K562 (cell line): ENCODE measurements around the gene SLC26A1. TPM values are rescaled to one million over a fixed set of nuclear protein-coding genes. Genes with fewer than 3 reads are reported as not detected.

ENCODE experiments used
- ATAC-seq: fragments of 200-7000 bp; cut with Tn5 transposase; 3 replicates; pipeline ENCODE4 v1.9.1; 2020; ENCODE audit warnings: moderate library complexity
- BruUV-seq: library from RNA; stranded (reverse); fragments of 400-500 nt; replicated peaks from 2 replicates; lab custom pipeline; 2021; lab: Mats Ljungman, UMichigan
- CTCF ChIA-PET: fragments of 300-600 bp; formaldehyde crosslinking; extraction: SDS; loops from one replicate; lab custom pipeline; 2021; ENCODE audit warnings: low intra/inter-chr PET ratio; lab: Yijun Ruan, JAX
- POLR2A ChIA-PET: fragments of 300-600, 350-650 bp; sonication (Branson Sonifier 250); formaldehyde crosslinking; extraction: SDS; loops from one replicate; lab custom pipeline; 2021; ENCODE audit warnings: antibody characterized with exemption, inconsistent platforms; lab: Yijun Ruan, JAX
- DNase-seq, 4 experiments: peaks; one replicate each; pipeline versions ENCODE4 v3.0.0 to v3.0.0-alpha.2; 2011 to 2018; ENCODE audit warnings: low spot score in 3 of 4, mixed read lengths in 3 of 4; ENCODE audit errors: extremely low read depth in 1 of 4
- FAIRE-seq: peaks from 2 replicates; lab custom pipeline; 2011; peaks lifted over from hg19 to GRCh38; lab: Jason Lieb, UNC
- H2AFZ ChIP-seq: 2 replicates; pipeline ENCODE4 v1.6.0; 2011; ENCODE audit warnings: low read depth, low read length, control low read depth, inconsistent platforms
- H3K27ac ChIP-seq: fragments of 200-600 bp; 3 replicates; pipeline ENCODE4 v1.8.0; 2011; ENCODE audit warnings: low read depth, mild to moderate bottlenecking, control low read depth, inconsistent platforms, low read length, moderate library complexity, mixed read lengths; ENCODE audit errors: extremely low read depth
- H3K27me3 ChIP-seq, 2 experiments: fragments of 300-600 bp in 1 of 2; 2 replicates in 1 of 2; 3 replicates in 1 of 2; pipeline versions ENCODE4 v1.6.0 to v1.8.0; 2011; ENCODE audit warnings: inconsistent platforms in 2 of 2, low read length in 2 of 2, mild to moderate bottlenecking in 1 of 2, mixed read lengths in 1 of 2, moderate library complexity in 1 of 2; ENCODE audit not compliant: control insufficient read depth in 2 of 2, insufficient read depth in 2 of 2
- H3K36me3 ChIP-seq: fragments of 300-600 bp; 3 replicates; pipeline ENCODE4 v1.8.0; 2011; ENCODE audit warnings: mild to moderate bottlenecking, low read length, inconsistent platforms; ENCODE audit not compliant: control insufficient read depth, insufficient read depth
- H3K4me1 ChIP-seq, 2 experiments: fragments of 200-600 bp in 1 of 2; replicated peaks in 1 of 2; 2 replicates in 1 of 2; 3 replicates in 1 of 2; pipeline versions ENCODE4 v1.5.1 to v1.8.0; 2011; ENCODE audit warnings: inconsistent platforms in 2 of 2, low read length in 2 of 2, mild to moderate bottlenecking in 1 of 2, mixed read lengths in 1 of 2, moderate library complexity in 1 of 2; ENCODE audit not compliant: control insufficient read depth in 2 of 2, insufficient read depth in 2 of 2
- H3K4me2 ChIP-seq: 2 replicates; pipeline ENCODE4 v1.6.1; 2011; ENCODE audit warnings: low read length, control low read depth, inconsistent platforms, mixed read lengths; ENCODE audit not compliant: insufficient read depth
- H3K4me3 ChIP-seq: fragments of 200-600 bp; sonication (generic), shearing (Covaris generic); 2 replicates; pipeline ENCODE4 v1.5.1; 2016; ENCODE audit warnings: control low read depth, inconsistent platforms
- H3K79me2 ChIP-seq: fragments of 200-600 bp; 3 replicates; pipeline ENCODE4 v1.8.0; 2011; ENCODE audit warnings: low read length, inconsistent platforms; ENCODE audit not compliant: control insufficient read depth, insufficient read depth
- H3K9ac ChIP-seq, 2 experiments: 2 replicates each; pipeline versions ENCODE4 v1.6.0 to v1.6.1; 2011; ENCODE audit warnings: low read depth in 2 of 2, low read length in 2 of 2, control low read depth in 1 of 2, inconsistent platforms in 1 of 2, mild to moderate bottlenecking in 1 of 2, mixed read lengths in 1 of 2; ENCODE audit not compliant: insufficient read depth in 1 of 2
- H3K9me1 ChIP-seq: one replicate; pipeline ENCODE4 v1.6.0; 2011; ENCODE audit warnings: inconsistent platforms, mild to moderate bottlenecking, low read length, moderate library complexity; ENCODE audit not compliant: control insufficient read depth, insufficient read depth
- H3K9me3 ChIP-seq: replicated peaks from 2 replicates; pipeline ENCODE4 v1.5.1; 2011; ENCODE audit warnings: low read depth, low read length, inconsistent platforms; ENCODE audit not compliant: control insufficient read depth, insufficient read depth
- H4K20me1 ChIP-seq: replicated peaks from 2 replicates; pipeline ENCODE4 v1.6.1; 2011; ENCODE audit warnings: low read length, inconsistent platforms, mixed read lengths; ENCODE audit not compliant: control insufficient read depth, insufficient read depth
- CBFB ChIP-seq: sonication (generic); formaldehyde crosslinking; IDR thresholded peaks from 2 replicates; pipeline ENCODE4 v1.4.0; 2020; ENCODE audit warnings: mild to moderate bottlenecking, missing genetic modification reagents
- CHD2 ChIP-seq: IDR thresholded peaks from 2 replicates; pipeline ENCODE4 v1.6.1; 2011; ENCODE audit warnings: low read depth, low read length
- HDGF ChIP-seq: fragments of 450-650 bp; IDR thresholded peaks from 2 replicates; pipeline ENCODE4 v1.6.1; 2016
- JUN ChIP-seq, 2 experiments: sonication (generic) in 1 of 2; formaldehyde crosslinking in 1 of 2; IDR thresholded peaks; 2 replicates each; pipeline versions ENCODE4 v1.6.1 to v1.8.0; 2012 to 2022; ENCODE audit warnings: borderline replicate concordance in 2 of 2, mild to moderate bottlenecking in 2 of 2, improper control_type of control experiment in 1 of 2, low read depth in 1 of 2, low read length in 1 of 2, missing genetic modification reagents in 1 of 2
- MNT ChIP-seq, 2 experiments: fragments of 450-650 bp; conservative IDR thresholded peaks; 2 replicates each; pipeline ENCODE4 v1.6.1; 2017; ENCODE audit warnings: mild to moderate bottlenecking in 2 of 2, moderate library complexity in 2 of 2
- MTA2 ChIP-seq: fragments of 450-650 bp; IDR thresholded peaks from 2 replicates; pipeline ENCODE4 v1.6.1; 2016; ENCODE audit warnings: low read depth
- POLR2G ChIP-seq: fragments of 200-400 bp; formaldehyde crosslinking; IDR thresholded peaks from 2 replicates; pipeline ENCODE4 v1.6.1; 2017; ENCODE audit warnings: low read depth, mild to moderate bottlenecking, antibody characterized with exemption, low read length, moderate library complexity
- RBM14 ChIP-seq: fragments of 200-400 bp; formaldehyde crosslinking; IDR thresholded peaks from 2 replicates; pipeline ENCODE4 v1.6.1; 2018; ENCODE audit warnings: low read depth, mild to moderate bottlenecking, low read length, moderate library complexity, borderline replicate concordance; ENCODE audit not compliant: insufficient read depth
- SAFB2 ChIP-seq: fragments of 200-400 bp; formaldehyde crosslinking; IDR thresholded peaks from 2 replicates; pipeline ENCODE4 v1.6.1; 2018; ENCODE audit warnings: borderline replicate concordance, low read length, low read depth, moderate library complexity; ENCODE audit not compliant: severe bottlenecking
- SETDB1 ChIP-seq: IDR thresholded peaks from one replicate; pipeline ENCODE4 v1.6.1; 2012; ENCODE audit warnings: low read length, control low read depth, inconsistent platforms
- SMARCC2 ChIP-seq: fragments of 450-650 bp; IDR thresholded peaks from 2 replicates; pipeline ENCODE4 v1.6.1; 2017; ENCODE audit warnings: antibody characterized with exemption, moderate library complexity, mild to moderate bottlenecking, low read depth
- TFAM ChIP-seq: fragments of 250-450 bp; sonication (Bioruptor Pico); conservative IDR thresholded peaks from 2 replicates; pipeline ENCODE4 v1.5.0; 2021; ENCODE audit warnings: mild to moderate bottlenecking, moderate library complexity
- ZMIZ1 ChIP-seq, 2 experiments: fragments of 150-350 bp in 1 of 2; IDR thresholded peaks; 2 replicates each; pipeline ENCODE4 v1.6.1; 2012 to 2016; ENCODE audit warnings: low read depth in 2 of 2, low read length in 2 of 2, mild to moderate bottlenecking in 1 of 2, moderate library complexity in 1 of 2
- ZNF133 ChIP-seq: fragments of 250-450 bp; sonication (Bioruptor Pico); IDR thresholded peaks from 2 replicates; pipeline ENCODE4 v1.4.0; 2020; ENCODE audit warnings: mild to moderate bottlenecking
- ZNF431 ChIP-seq: sonication (generic); formaldehyde crosslinking; IDR thresholded peaks from 2 replicates; pipeline ENCODE4 v1.8.0; 2022; ENCODE audit warnings: mild to moderate bottlenecking, missing genetic modification reagents
- ZNF695 ChIP-seq: fragments of 450-650 bp; formaldehyde crosslinking; IDR thresholded peaks from 2 replicates; pipeline ENCODE4 v1.4.0; 2020; ENCODE audit warnings: mild to moderate bottlenecking, moderate library complexity
- ZNF77 ChIP-seq: fragments of 250-450 bp; sonication (Bioruptor Pico); IDR thresholded peaks from 2 replicates; pipeline ENCODE4 v1.5.0; 2020
- WGBS: fragments of 100-300 bp; shearing (Covaris generic); methylation state at CpG from one replicate; pipeline ENCODE4 v1.1.6; 2016; ENCODE audit warnings: low coverage, mixed read lengths; ENCODE audit not compliant: insufficient coverage; ENCODE audit errors: missing lambda C conversion rate; 5-methylcytosine and 5-hydroxymethylcytosine counted together
- in situ Hi-C: fragments of 300-500 bp; cut with MboI; formaldehyde crosslinking; loops from 4 replicates; pipeline ENCODE4 v1.15.0; 2018; ENCODE audit warnings: inconsistent platforms, mixed read lengths
- intact Hi-C: fragments of 100-400 bp; cut with micrococcal nuclease; formaldehyde crosslinking; loops from 2 replicates; pipeline ENCODE4 v1.14.2; 2022
- polyA plus RNA-seq, 8 experiments: library from polyadenylated mRNA; depleted of rRNA in 4 of 8; stranded (reverse) in 5 of 8; unstranded in 3 of 8; fragments of >200 nt; fragmentation: Nextera tagmentation in 2 of 8; fragmentation: Illumina TruSeq in 1 of 8; extraction: Ambion mirVana in 2 of 8; extraction: Trizol in 1 of 8; gene quantifications; 2 replicates each; pipeline versions ENCODE4 v1.2.1 to v1.2.3, GENCODE V29; 2011 to 2014; ENCODE audit warnings: inconsistent platforms in 1 of 8, missing spikeins in 1 of 8
- total RNA-seq, 7 experiments: library from RNA; depleted of rRNA in 6 of 7; stranded (reverse); fragments of >200 nt in 6 of 7; fragmentation: Illumina TruSeq in 2 of 7; extraction: Trizol in 2 of 7; gene quantifications; 2 replicates each; pipeline versions ENCODE4 v1.2.1 to v1.2.3, GENCODE V29; 2011 to 2021; ENCODE audit warnings: low replicate concordance in 1 of 7

The SLC26A1 gene
- total and polyA plus RNA-seq, 9 of the 15 experiments (the other 6 are each of a cell fraction or from before 2014, with no cell fraction given): 0.11 to 4.2 (median 0.95) TPM

GRCh38 chr4:1030559-1030958 lies 37.4 kb upstream of the SLC26A1 start (continued):
- no peak for TF ChIP-seq ZMIZ1 (IDR thresholded peaks at IDR 0.05; ENCODE audit: low read depth in 2 of 2, low read length in 2 of 2)

GRCh38 chr4:1030031-1030430 lies 36.8 kb upstream of the SLC26A1 start:
- H3K4me1 ChIP-seq: peaks cover 3 to 86% of the 10 kb centered on the region in 2 experiments; a peak in 4 of 5 replicates
- H3K9ac ChIP-seq: peak overlapping the region in 1 of 2 experiments; percentile 89; a peak in 2 of 4 replicates
- peak overlapping the region; percentile 85 for H2AFZ ChIP-seq
- POLR2A ChIA-PET: interaction anchor here (1.0 to 1.6 kb wide), 2 partner anchors 12 to 87 kb away, joined by 4 to 6 read pairs; no protein-coding TSS in a partner anchor
- H3K79me2 ChIP-seq: no peaks in the 10 kb centered on the region
- 12% methylated on average over 6 of the region's 12 CpGs for WGBS
- H3K4me2 ChIP-seq: no peak overlapping the region; the same call in 1 of the 2 replicates
- BruUV-seq: no TSS peak
- H3K36me3 ChIP-seq: peaks cover 11% of the 10 kb centered on the region; the same call in 2 of the 3 replicates
- H3K27me3 ChIP-seq: 0 out of 5 replicates have a peak, but pooled peaks cover 0 to 6% of the 10 kb centered on the region in 2 experiments
- DNase-seq (peak in 3 of 4 experiments; percentile 56 to 72 (median 71)), FAIRE-seq (no peak), ATAC-seq (peak; percentile 67)
- H3K27ac ChIP-seq: no peak overlapping the region
- intact Hi-C loops: no loop called here
- no peaks in the 10 kb centered on the region for H4K20me1 ChIP-seq
- in situ Hi-C loops: no loop called here
- CTCF ChIA-PET: no interaction called here
- H3K9me1 ChIP-seq: no peaks in the 10 kb centered on the region
- no peak overlapping the region for H3K4me3 ChIP-seq
- H3K9me3 ChIP-seq: no peaks in the 10 kb centered on the region; the same call in 1 of the 2 replicates
- TF ChIP-seq POLR2G: peak; percentile 7
- TF ChIP-seq ZNF133: no peak
- no peak for TF ChIP-seq MTA2
- TF ChIP-seq ZNF77: no peak
- no peak for TF ChIP-seq ZNF695 (CRISPR knock-in tag)
- no peak for TF ChIP-seq ZNF431 (CRISPR knock-in tag)
- TF ChIP-seq SETDB1: no peak
- no peak for TF ChIP-seq RBM14
- no peak for TF ChIP-seq HDGF
- no peak for TF ChIP-seq SAFB2
- TF ChIP-seq SMARCC2: no peak
- no peak for TF ChIP-seq JUN (IDR thresholded peaks at IDR 0.05; ENCODE audit: borderline replicate concordance, low read depth, low read length)
- no peak for TF ChIP-seq JUN (CRISPR knock-in tag; IDR thresholded peaks at IDR 0.05; ENCODE audit: borderline replicate concordance)
- TF ChIP-seq TFAM (CRISPR knock-in tag): no peak
- no peak for TF ChIP-seq MNT (conservative IDR thresholded peaks at IDR 0.05)
- 0 out of 2 replicates have a peak, but pooled peaks have one; percentile 9 for TF ChIP-seq CBFB (CRISPR knock-in tag)
- no peak for TF ChIP-seq CHD2
